ENCODE data around the gene EVX1.

Gene EVX1

DNA sequence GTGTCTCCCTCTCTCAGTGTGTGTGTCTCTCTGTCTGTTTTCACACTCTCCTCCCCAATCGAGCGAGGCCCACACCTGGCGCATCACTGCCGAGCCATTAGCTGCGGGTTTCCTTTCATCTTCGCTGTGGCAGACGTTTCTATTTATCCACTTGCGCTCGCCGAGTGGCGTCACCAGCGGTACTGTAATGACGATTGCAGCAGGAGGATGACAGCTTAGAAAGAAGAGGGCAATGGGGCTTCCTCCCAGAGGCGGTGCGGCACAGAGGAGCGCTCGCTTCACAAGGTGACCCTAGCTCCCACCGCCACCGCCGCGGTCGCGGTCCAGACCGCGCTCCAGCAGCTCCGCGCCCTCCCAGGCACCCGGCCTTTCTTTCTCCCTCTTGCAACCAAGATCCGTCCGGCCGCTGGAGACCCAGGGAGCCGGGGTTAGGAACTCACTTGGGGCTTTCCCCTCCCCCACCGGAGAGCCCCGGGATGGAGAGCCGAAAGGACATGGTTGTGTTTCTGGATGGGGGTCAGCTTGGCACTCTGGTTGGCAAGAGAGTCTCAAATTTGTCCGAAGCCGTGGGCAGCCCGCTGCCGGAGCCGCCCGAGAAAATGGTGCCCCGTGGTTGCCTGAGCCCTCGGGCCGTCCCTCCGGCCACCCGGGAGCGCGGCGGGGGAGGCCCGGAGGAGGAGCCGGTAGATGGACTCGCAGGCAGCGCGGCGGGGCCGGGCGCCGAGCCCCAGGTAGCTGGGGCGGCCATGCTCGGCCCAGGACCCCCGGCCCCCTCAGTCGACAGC, at the start of gene EVX1:
Gene EVX1, plus strand, starts transcription at position 248 of the 785 bp plus-strand sequence. Its CDS starts 229 bp downstream, at position 477.
- no peak for DNase-seq

DNA sequence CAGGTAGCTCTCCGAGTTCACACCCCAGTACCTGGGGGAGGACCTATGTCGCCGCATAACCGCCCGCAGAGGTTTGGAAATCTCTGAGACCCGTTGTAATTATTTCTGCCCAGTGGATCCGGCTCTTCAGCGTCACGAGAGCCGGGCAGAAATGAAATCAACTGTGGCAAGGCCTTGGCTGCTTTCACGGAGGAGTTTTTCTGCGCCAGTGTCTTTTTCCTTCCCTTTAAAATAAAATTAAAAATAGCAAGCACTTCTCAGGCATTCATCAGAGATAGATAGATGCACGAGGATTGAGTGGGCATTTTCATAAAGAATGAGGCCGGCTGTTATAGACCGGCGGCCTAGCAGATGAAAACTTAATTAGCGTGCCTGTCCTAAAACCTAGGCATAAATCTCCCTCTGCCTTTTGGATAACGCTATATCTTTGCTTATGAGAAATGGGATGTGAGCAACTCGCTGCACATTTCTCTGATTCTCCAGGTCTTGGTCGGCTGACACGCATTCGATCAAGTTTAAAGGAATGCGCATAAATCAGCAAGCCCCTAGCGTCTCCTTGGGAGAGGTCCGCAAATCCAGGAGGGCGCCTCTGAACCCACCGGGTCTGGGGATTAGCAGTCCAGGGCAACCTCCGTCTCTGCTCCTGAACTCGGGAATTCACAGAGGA, 49.1 kb upstream of the EVX1 start:
- DNase-seq, result no peak

DNA sequence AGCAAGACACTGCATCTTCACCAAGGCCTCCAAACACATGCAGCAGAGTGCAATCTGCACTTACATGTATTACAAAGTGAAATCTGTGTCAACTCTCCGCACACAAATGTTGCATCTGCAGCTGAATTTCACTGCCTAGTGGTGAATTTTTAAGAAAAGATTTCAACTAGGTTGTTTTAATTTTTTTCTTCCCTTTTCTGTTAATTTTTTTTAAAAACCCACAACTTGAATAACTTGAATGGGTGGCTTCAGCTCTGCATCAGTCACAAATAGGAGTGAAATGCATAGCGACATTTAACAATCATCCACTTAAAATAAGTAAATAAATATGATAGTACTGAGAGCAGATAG, 48.6 kb upstream of the EVX1 start:
- no peak for DNase-seq

- DNase-seq, result no peak
Observed at GRCh38 chr7:27194686-27195379, 47.8 kb upstream of the EVX1 start.

DNA sequence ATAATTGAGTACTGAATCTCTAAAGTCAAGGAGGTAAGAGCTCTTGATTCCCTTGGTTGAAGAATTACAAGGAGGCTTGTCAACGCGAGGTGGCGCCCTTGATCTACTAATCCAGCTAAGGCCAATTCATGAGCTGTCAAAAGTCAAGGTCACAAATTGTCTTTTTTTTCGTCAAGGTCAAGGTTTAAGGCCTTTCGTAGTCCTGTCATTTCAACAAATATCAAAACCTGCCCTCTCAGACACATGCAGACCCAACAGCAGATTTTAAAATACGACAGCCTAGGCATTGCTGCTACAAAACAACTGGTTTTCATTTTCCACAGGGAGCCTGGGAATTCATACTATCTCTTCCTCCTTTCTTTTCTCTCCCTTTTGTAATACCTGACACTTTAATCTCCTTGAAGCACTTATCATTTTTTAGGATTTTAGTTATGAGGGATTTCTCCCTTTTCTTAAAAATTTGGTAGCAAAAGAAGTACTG, 46.3 kb upstream of the EVX1 start:
- DNase-seq, result peak; percentile 4

DNA sequence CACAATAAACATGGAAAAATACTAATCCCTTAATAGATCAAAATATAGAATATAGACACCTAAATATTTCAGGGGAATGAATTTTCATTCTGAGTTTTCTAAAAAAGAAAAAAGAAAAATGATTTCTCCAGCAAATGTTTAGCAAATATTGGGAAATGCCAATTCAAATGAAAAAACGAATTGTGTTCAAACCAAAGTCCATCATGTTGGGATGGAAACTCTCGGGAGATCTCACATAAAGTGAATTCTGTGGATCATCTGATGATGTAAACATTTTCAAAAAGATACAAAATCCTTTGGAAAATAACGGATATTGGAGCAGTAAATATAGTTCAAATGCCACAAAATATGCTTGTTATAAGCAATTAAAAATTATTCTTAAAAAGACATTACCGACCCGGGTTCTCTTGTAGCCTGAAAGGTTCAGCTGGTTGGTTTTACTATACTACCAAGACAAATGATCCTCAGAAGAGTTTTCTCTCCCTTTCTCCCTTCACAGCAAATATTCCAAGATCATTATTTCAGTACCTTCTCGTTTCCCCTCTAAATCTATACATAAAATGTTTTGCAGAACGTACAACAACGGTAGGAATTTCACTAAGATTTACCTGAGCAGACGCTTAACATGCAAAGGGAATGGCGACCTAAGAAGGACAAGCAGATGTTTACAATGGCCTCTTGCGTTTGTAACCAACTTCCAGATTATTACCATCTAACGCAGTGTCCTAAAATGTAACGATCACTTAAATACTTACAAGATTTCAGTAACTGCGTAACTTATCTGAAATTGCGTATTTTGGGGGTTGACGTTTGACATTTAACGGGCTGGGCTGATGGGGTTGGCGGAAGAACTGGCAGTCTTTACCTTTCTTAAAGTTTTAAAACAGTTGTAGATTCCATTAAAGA, 45.2 kb upstream of the EVX1 start:
- DNase-seq, result no peak

DNA sequence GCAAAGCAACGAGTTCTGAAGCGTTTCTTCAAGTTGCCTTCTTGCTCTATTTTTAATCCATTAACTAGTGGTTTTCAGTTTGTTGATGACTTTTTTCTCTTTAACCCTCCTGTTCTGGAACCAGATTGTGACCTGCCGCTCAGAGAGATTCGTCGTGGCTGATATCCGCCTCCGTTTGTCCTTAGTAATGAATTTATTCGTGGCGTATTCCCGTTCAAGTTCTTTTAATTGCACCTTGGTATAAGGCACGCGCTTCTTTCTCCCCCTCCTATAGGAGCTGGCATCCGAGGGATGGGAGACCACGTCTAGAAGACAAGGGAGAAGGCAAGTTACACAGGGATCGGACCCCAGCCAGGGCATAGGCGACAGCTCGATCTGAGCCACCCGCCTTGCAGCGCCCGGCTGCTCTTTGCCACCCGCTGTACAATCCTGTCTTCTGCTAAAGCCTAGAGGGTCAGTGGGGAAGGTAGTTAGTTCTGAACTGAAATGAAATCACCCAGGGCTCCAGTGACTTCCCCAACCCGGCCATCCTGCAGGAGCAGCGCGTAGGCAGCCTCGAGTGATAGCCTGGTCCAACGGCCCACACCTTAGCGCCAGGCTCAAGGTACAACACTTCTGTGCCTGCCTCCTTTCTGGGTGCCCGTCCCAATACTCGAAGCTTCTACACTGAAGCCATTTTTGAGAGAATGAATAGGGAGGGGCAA, 44.3 kb upstream of the EVX1 start:
- no peak for DNase-seq

GRCh38 chr7:27198871-27199801, 43.5 kb upstream of the EVX1 start:
- DNase-seq, result no peak

DNA sequence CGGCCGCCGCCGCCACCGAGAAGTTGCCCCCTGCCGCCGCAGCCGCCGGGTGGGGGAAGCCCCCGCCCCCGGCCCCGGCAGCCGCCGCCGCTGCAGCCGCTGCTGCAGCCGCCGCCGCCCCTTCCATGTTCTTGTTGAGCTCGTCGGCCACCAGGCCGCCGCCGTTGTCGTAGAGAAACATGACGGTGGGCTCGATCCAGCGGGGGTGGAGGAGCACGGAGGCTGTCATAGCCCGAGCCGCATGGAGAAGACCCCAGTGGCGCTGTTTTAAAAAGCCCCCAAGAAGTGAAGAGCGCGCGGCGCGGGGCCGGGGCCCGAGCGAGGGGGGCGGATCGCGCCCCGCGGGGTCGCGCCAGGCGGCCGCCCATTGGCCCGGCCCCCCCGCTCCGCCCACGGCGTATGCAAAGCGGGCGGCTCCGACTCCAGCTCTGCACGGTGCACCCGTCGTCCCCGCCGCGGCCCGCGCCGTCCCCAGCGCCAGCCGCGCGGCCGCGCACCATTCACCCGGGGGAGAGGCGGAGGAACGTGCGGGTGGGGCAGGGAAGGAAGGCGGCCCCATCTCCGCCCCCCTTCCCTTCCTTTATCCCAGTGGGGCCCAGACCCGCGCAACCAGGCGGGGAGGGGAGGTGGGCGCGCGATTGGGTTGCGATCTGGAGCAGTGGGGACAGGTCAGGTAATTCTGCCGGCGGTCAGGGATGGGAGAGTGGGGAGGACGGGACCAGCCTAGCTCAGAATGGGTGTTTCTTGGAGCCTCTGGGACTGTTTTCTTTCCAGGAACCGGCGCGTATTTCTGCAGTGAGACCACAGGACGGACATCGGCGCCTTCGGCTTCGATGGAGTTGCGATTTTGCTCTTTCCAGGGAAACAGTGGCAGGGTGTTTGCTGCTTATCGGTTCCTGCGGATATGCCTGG, 42.5 kb upstream of the EVX1 start, which contains the start of gene HOXA13:
Gene HOXA13, minus strand, starts transcription at position 243 of the 912 bp plus-strand sequence. Its CDS starts 14 bp downstream, at position 229.
- no peak for DNase-seq

DNA sequence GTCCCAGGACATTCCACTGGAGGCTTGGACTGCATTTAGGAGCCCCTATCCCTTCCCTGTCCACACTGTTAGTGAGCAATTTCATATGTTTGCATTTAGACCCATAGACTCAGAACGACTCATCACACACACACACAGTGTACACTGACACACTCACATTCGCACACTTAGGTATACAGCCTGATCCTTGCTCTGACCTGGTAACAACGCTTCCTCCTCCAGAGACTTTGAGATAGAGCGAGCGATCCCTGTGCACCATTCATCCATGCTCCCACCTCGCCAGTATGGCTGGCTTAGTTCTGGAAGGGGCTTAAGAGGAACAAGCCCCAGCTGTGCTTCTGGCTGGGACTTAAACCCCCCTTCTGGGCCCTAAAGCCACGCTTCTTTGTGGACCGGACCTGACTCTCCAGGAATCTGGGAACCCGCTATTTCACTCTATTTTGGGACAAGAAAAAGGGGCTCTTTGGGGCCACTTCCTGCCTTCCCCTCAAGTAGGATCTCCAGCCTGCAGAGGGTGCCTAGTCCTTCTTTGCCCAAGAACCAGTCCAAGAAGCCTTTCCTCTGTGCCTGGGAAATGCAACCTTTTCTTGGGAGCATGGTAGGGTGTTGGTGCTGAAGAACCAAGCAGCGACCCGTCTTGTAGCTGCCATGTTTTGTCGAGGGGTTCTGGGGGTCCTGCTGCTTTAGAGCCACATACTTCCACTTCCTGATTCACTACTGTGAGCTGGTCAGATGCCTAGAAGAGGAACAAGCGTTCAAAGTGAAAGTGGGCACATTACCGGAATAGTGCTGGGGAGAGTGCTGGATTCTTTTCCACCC, 41.6 kb upstream of the EVX1 start:
- peak; percentile 5 for DNase-seq

DNA sequence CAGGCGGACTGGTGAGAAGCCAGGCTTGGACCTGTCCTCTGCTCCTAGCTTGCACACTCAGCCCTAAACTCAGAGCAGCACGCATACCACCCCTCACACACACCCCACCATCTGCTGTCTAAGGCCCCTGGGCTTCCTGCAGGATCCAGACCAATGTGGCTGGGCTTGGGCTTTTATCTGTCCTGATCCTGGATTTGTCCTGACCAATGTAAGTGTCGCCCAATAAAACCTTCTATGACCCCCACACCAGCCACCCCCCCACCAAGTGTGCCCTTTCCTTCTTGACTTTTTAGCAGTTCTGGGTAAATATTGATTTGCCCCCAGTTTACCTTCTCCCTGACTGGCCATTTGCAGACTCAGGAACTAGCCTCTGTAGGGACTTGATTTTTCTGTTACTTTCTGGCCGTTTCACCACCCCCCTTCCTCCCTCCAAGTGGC, 41.0 kb upstream of the EVX1 start:
- DNase-seq, result no peak

- DNase-seq, result no peak
Observed at GRCh38 chr7:27202018-27202861, 40.4 kb upstream of the EVX1 start.

DNA sequence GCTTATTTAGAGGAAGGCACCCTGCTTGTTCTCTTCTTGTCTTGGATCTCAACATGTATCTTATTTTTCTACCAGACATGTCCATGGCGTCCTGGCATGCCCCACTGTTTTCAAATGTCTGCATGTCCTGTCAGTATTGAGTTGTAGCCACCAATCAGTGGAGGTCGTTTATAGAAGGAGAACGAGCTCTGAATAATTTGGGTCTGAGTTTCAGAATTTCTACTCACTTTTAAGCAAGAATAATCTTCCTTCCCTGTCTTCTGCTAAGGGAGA, 39.8 kb upstream of the EVX1 start:
- DNase-seq, result no peak

GRCh38 chr7:27203365-27203953, 39.1 kb upstream of the EVX1 start:
- no peak for DNase-seq

GRCh38 chr7:27203964-27204594, 38.5 kb upstream of the EVX1 start:
- no peak for DNase-seq

DNA sequence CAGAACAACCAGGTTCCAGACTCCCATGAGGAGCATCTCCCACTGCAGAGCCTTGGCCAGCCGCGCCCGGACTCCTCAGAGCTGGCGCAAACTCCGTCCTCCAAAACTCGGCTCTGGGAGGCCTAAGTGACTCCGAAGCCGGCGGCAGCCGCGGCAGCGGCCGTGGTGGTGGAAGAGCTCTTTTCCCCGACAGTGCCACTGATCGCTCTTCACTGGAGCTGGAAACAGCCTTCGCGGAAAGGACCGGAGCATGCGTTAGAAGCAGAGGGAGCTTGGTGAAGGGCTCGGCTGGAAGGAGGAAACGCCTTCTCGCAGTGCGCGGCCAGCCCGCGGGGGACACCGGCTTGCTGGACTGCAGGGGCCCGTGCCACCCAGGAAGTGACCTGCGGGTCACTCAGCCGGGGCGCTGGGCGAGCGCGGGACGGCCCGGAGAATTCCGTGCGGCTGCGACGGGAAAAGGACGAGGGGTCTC, 37.7 kb upstream of the EVX1 start:
- no peak for DNase-seq

All from SIG-M5 (cell line).